Transverse colon (tissue), 3 donors: Measurements from ENCODE around the gene ARL4D.

Source experiments
- POLR2A ChIP-seq: fragments of 450-650 bp; IDR thresholded peaks from one replicate; pipeline ENCODE4 v1.6.1; 2016; ENCODE audit warnings: antibody characterized with exemption, mild to moderate bottlenecking, moderate library complexity
- TF ChIP-seq, protein P1 (sequence below), 5 experiments: fragments of 200-600 bp in 3 of 5; fragments of 450-650 bp in 2 of 5; sonication (generic) in 3 of 5; IDR thresholded peaks; 1 replicate in 2 of 5; 2 replicates in 3 of 5; pipeline ENCODE4 v1.5.1; 2016 to 2017; ENCODE audit warnings: antibody characterized with exemption in 5 of 5, inconsistent platforms in 3 of 5, mild to moderate bottlenecking in 2 of 5, moderate library complexity in 1 of 5

DNA sequence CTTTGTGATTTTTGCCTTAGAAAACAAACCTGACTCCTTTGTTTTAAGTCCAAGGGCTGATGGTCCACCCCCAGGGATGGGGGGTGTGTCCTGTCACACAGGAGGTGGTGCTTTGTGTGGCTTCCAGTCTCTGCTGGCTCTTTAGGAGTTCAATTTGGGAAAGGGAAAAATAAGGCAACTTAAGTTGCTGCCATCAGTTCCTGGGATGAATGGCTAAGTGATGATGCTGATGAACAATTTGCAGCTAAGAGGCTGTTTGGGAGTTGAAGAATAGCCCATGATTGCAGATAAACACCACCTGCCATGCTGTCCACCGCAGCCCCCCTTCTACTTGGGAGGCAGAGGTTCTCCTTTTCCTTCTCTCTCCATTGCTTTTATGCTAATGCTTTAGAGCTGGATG, 40.2 kb downstream of the ARL4D start:
- TF ChIP-seq POLR2A, result no peak
- TF ChIP-seq, protein P1, sequence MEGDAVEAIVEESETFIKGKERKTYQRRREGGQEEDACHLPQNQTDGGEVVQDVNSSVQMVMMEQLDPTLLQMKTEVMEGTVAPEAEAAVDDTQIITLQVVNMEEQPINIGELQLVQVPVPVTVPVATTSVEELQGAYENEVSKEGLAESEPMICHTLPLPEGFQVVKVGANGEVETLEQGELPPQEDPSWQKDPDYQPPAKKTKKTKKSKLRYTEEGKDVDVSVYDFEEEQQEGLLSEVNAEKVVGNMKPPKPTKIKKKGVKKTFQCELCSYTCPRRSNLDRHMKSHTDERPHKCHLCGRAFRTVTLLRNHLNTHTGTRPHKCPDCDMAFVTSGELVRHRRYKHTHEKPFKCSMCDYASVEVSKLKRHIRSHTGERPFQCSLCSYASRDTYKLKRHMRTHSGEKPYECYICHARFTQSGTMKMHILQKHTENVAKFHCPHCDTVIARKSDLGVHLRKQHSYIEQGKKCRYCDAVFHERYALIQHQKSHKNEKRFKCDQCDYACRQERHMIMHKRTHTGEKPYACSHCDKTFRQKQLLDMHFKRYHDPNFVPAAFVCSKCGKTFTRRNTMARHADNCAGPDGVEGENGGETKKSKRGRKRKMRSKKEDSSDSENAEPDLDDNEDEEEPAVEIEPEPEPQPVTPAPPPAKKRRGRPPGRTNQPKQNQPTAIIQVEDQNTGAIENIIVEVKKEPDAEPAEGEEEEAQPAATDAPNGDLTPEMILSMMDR (IDR thresholded peaks at IDR 0.05), result no peak
